ENCODE data around the gene CHKA.
A peak's percentile ranks its signal among the peaks of the same experiment; 100 is the strongest.

- TF ChIP-seq CTCF (IDR thresholded peaks at IDR 0.05) = no peak
- peak; percentile 64 to 86 (median 83) for TF ChIP-seq POLR2A (IDR thresholded peaks at IDR 0.05)
Measured at GRCh38 chr11:68146704-68147474, 25.7 kb upstream of the CHKA start.

Measured in body of pancreas (tissue), 4 donors.